GM19035 (cell line): ENCODE measurements around the gene RFESD.

Source experiments
- ATAC-seq: cut with Tn5 transposase; IDR thresholded peaks from one replicate; pipeline ENCODE4 v1.9.1; 2021; ENCODE audit not compliant: unreplicated experiment

The RFESD gene

GRCh38 chr5:95660060-95660459 is 13.5 kb downstream of the RFESD start:
- no peak for ATAC-seq

- ATAC-seq, result no peak
Measured at GRCh38 chr5:95662946-95663345, 16.4 kb downstream of the RFESD start.

GRCh38 chr5:95664204-95664786 is 17.7 kb downstream of the RFESD start:
- no peak for ATAC-seq

- ATAC-seq, result no peak
Measured at GRCh38 chr5:95667061-95667618, 20.6 kb downstream of the RFESD start.

- no peak for ATAC-seq
Measured at GRCh38 chr5:95667678-95668077, 21.1 kb downstream of the RFESD start.

GRCh38 chr5:95668216-95668615 is 21.6 kb downstream of the RFESD start:
- no peak for ATAC-seq

- no peak for ATAC-seq
Measured at GRCh38 chr5:95668728-95669127, 22.2 kb downstream of the RFESD start.

- no peak for ATAC-seq
Measured at GRCh38 chr5:95669540-95669939, 23.0 kb downstream of the RFESD start.

GRCh38 chr5:95669985-95670384 is 23.4 kb downstream of the RFESD start:
- no peak for ATAC-seq

- ATAC-seq, result no peak
Measured at GRCh38 chr5:95670568-95670967, 24.0 kb downstream of the RFESD start.

- no peak for ATAC-seq
Measured at GRCh38 chr5:95671826-95672225, 25.2 kb downstream of the RFESD start.

- ATAC-seq, result no peak
Measured at GRCh38 chr5:95672641-95673040, 26.1 kb downstream of the RFESD start.

- no peak for ATAC-seq
Measured at GRCh38 chr5:95673081-95673480, 26.5 kb downstream of the RFESD start.

GRCh38 chr5:95682891-95683290 is 36.3 kb downstream of the RFESD start, which contains the start of gene SPATA9:
SPATA9 (minus strand) TSS chr5:95682991; CDS start chr5:95682854, 137 bp downstream.
- ATAC-seq, result no peak

GRCh38 chr5:95684361-95684760 is 37.8 kb downstream of the RFESD start:
- no peak for ATAC-seq

GRCh38 chr5:95686651-95687050 is 40.1 kb downstream of the RFESD start:
- no peak for ATAC-seq

GRCh38 chr5:95689680-95690079 is 43.1 kb downstream of the RFESD start:
- ATAC-seq, result no peak

GRCh38 chr5:95690333-95690732 is 43.8 kb downstream of the RFESD start:
- no peak for ATAC-seq

- no peak for ATAC-seq
Measured at GRCh38 chr5:95697781-95698681, 51.5 kb downstream of the RFESD start.

- no peak for ATAC-seq
Measured at GRCh38 chr5:95699337-95699736, 52.8 kb downstream of the RFESD start.

- ATAC-seq, result no peak
Measured at GRCh38 chr5:95701074-95701473, 54.5 kb downstream of the RFESD start.

- ATAC-seq, result no peak
Measured at GRCh38 chr5:95704150-95704549, 57.6 kb downstream of the RFESD start.
